NCI-H2029 (cell line): ENCODE results near the gene DDRGK1.

Experiments used
- DNase-seq: peaks from one replicate; lab custom pipeline; 2025; lab: John Stamatoyannopoulos, UW

The DDRGK1 gene

DNA sequence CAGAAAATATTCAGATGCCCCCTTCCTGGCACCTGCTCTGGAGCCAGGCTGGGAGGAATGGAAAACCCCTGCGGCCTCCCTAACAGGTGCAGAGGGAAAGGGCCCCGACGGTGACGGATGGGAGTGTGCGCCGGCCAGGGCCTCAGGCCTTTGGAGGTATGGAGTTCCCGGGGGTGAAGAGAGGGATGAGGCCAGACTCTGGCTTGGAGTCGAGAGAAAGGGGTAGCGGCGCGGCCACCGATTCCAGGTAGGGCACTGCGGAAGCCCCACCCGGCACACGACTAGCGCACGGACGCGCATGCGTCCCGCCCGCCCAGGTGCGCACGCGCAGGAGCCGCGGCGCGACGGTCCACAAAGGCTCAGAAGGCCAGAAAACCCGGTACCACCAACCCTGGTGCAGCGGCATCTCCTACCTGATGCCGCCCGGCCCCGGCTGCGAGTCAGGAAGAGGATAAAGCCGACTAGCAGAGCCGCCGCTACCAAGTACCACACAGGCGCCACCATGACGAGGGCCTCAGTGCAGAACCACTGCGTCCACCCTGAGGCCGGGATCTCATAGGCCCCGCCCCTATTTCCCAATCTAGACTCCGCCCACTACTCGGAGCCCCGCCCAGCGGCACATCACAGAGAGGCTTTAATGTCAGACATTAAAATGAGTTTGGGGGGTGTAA is at the start of gene DDRGK1:
Gene DDRGK1, minus strand, starts transcription at position 559 of the 671 bp plus-strand sequence. Its CDS starts 55 bp downstream, at position 504.
- DNase-seq, result peak; percentile 88

DNA sequence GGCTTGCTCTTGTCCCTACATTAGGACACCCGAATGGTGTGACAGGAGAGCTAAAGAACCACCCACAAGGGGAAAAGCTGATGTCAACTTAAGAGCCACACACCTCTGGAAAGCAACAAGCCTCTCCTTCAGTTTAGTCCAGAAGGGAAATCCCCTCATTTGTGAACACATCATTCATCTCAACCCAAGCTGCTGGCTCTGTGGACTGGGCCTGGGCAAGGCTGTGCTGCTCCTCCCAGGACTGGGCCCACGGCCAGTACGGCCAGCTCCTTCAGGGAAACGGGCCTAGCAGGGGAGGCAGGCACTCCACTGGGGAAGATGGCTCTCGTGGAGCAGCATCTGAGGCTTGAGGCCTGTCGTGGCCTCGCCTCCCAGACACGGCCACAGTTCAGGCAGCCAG is 47.3 kb upstream of the DDRGK1 start:
- DNase-seq, result no peak

DNA sequence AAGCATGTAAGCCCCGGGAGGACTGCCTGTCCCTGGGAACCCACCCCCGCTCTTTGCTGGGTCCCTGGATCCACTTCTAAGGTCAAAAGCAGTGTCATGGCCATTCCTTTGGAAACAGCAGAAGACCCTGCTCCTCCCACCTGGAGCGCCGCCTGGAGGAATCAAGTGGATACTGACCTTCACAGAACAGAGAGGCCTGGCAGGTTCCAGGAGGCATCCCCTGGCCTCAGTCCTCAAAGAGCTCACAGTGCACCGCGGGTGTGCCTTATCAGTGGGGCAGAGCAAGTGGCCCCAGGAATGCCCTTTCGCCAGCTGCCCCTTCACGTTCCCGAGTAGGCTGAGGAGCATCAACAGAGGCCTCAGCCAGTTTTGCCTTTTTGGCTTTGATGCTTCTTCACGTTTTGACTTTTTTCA is 45.6 kb upstream of the DDRGK1 start:
- no peak for DNase-seq

DNA sequence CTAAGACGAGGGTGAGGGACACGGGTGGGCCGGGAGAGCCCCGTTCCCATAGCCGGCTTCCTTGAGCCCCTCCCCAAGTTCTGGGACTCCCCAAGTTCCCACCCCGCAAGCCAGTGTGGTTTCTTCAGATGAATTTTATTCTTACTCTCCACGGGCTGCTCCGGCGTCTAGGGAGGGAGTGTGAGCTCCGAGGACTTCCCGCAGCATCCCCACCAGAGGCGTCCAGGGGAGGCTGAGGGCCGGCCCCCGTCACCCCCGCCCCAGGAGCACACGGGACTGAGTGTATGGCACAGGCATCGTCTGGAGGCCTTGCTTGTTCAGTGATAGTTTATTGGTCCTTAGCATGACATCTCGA is 44.5 kb upstream of the DDRGK1 start:
- no peak for DNase-seq

DNA sequence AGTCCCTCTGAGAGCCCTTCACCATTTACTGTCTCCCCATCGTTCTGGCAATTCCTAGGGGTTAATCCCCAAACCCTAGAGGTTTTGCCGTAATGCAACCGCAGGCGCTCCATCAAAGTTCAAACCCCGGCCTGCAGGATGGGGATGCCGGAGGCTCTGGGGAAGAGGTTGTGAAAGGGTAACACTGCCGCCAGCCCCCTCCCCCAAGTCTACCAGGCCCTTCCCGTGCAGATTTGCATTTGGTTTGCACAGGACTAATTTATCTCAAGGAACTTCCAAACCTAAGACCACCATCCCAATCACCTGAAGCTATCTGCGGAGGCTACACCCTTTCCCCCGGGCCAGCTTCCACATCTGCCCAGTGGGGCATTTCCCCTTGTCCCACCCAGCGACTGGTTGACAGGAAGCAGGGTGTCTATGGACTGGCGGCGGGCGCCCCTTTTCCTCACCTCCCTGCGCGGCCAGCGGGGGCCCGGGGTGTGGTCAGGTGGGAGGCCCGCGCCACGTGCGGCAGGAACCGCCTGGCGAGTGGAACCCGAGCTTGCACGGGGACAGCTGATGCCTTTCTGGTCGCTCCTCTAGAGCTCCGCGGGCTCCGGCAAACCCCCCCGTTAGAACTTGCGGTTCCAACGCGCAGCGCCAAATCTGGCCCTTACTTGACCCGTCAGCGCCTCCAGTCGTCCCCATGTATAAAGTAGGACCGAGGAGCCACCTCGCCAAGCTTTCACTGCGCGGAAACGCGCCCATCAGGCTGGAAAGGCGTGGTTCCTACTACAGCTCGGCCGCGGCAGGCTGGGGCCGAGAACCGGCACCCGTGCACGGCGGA is 43.9 kb upstream of the DDRGK1 start:
- no peak for DNase-seq

DNA sequence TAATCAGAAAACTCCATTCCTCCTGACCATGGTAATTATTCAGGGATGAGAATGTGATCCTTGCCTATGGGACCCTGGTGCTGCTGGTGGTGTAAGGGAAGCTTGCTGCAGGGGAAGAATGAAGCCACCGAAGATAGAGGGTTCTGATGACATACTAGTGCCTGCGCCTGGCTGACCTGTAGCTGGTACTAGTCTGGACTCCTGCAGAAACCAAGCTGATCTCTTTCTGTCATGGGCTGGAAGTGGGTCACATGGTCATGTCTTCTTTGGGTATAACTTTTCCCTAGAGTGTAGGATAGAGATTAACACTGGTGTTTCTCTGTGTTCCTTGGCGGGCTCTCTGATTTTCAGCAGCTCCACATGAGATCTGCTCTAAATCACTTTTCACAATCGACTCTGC is 43.2 kb upstream of the DDRGK1 start:
- no peak for DNase-seq

DNA sequence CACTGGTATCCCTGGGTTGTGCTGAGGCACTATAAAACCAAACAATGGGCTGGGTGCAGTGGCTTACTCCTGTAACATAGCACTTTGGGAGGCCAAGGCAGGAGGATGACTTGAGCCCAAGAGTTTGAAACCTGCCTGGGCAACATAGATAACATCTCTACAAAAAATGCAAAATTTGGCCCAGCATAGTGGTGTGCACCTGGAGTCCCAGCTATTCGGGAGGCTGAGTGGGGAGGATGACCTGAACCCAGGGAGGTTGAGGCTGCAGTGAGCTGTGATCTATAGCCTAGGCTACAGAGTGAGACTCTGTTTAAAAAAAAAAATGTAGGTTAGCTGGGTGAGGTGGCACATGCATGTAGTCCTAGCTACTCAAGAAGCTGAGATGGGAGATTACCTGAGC is 42.2 kb upstream of the DDRGK1 start:
- no peak for DNase-seq

DNA sequence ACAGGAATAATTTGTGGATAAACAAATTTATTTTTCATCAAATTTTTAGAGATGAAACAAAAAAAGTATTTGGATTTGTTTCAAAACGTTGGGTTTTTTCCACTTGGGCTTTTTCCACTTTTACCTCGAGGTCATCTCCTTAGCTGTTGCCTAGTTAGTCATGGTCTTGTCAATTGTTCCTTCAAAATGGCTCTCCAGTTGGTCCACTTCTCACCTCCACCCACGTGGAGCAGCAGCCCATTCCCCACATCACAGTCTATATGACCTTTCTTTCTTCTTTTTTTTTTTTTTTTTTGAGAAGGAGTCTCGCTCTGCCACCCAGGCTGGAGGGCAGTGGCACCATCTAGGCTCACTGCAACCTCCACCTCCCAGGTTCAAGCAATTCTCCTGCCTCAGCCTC is 41.2 kb upstream of the DDRGK1 start:
- DNase-seq, result no peak

DNA sequence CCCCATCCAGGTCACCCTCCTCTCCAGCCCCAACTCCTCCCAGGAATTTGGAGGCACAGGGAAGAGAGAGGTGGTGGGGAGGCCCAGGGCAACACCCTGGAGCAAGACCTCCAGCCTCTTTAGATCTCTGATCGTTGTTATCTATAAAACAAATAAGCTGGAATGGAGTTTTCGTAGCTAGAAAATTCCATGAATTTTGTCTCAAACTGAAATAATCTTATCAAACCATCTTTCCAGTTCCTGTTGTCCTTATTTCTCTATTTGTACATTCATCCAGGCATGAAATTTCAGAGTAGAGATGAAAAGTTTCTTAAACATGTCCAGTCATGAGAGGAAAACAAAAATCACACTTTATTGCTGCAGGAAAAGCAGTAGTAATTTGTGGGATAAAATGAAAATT is 40.7 kb upstream of the DDRGK1 start:
- DNase-seq, result no peak

DNA sequence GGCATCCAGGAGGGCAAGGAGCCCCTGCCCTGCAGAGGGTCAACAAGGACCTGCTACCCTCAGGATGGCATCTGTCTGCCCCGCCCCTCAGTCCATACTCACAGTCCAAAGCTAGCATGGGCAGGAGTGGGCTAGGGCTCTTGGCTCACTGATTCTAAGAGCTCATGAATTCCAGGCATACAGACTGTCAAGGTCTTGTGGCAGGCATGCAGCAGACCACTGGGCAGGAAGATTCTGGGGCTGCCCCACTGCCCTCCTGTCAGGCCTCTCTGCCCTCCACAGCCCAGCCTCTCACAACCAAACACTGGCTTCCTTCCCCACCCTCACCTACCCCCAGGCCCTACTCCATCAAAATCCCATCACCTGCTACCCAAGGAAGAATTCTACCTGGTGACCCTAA is 40.1 kb upstream of the DDRGK1 start:
- no peak for DNase-seq

DNA sequence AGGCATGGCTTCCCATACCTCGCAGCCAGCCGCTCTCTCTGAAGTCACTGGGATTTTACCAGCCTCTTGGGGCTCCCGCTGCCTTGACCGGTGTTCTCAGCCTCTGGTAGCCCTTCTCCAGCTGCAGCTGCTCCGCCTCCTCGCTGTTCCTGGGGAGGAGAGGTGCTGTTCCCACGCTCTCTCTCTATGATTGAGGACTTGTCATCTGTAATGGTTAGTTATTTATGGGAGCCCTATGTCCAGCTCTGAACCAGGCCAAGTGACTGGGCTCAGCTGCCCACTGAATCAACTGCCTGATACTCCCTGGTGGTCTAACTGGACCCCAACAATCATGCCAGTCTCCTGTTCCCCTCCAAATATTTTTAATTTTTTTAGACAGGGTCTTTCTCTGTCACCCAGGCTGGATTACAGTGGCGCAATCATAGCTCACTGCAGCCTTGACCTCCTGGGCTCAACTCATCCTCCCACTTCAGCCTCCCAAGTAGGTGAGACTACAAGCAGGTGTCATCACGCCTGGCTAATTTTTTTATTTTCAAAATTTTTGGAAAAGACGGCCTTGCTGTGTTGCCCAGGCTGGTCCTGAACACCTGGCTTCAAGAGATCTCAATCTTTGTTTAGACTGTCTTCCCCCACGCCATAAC is 39.4 kb upstream of the DDRGK1 start:
- DNase-seq, result no peak

DNA sequence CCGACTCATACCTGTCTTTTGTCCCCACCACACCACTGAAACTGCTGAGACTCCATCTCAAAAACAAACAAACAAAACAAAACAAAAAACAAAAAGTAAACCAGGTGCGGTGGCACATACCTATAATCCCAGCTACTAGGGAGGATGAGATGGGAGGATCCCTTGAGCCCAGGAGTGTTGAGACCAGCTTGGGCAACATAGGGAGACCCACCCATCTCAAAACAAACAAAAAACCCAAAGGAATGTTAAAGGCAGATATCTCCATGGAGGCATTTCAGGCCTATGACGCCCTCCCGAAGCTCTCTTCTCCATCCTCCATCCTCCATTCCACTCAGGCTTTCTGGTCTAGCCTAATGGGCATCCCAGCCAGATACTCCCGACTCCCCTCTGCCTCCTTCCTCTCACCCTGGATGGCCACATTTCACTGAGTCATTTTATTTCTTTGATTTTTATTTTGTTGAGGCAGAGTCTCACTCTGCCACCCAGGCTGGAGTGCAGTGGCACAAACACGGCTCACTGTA is 37.8 kb upstream of the DDRGK1 start:
- DNase-seq, result no peak

DNA sequence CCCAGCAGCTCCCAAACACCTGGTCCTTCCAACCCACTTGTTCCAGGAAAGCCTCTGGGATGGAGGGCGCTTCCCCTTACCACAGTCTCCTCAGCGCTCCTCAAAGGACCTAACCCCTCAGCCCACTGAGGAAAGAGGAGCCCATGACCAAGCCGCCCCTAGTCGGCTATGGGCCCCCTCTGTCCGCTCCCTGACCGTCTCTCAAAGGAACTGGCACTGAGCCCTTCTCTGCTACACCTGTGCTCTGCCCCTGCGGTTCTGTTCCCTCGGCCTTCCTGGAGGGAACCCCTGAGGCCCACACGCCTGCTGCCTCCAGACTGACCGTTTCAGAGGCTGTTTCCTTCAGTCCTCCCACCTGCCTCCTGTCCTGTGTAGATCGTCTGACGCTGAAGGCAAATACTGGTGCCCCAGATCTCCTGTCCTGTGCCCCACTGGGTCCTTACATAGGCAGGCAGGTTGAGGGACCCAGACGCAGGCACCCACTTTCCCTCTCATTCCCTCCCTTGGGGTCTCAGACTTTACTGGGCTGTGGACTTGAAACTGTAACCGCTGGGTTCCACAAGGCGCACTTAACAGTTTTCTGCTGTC is 36.4 kb upstream of the DDRGK1 start:
- DNase-seq, result no peak

DNA sequence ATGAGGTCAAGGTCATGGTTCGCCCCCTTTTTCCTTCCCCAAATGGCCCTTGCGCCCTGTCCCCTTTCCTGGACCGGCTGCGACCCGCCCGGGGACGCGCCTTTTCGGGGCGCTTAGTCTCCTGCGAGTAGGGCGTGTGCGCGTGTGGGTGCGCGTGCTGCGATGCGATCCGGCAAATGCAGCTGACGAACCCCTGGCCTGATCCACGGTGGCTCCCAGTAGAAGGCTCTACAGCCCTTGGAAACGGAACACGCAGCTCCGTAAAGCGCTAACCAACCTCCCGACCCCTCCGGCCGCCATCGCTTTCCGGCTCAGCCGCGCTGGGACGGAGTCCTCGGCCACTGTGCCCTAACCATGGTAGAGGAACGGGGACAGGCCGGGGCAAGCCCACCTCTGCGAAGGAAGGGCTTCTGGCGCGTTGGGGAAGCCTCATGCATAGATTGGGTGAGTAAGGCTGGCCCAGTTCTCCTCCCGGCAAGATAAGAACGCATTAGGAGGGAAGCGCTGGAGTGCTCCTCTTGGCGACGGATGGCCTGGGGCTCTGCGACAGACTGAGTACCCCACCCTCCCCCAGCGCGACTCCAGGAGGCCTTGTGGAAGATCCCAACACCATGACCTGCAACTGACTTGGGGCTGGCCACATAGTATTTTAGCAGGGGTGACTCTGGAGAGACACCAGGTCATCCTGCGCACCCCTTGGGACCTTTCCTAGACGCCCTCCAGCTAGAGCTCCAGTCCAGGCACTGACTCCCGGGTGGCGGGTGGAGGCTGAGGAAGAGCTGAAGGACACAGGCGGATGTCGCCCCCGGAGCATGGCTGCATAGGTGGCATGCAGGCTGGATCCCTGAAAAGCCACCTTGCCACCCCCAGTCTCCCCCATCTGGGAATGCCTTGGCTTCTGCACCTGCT is 35.6 kb upstream of the DDRGK1 start:
- no peak for DNase-seq

DNA sequence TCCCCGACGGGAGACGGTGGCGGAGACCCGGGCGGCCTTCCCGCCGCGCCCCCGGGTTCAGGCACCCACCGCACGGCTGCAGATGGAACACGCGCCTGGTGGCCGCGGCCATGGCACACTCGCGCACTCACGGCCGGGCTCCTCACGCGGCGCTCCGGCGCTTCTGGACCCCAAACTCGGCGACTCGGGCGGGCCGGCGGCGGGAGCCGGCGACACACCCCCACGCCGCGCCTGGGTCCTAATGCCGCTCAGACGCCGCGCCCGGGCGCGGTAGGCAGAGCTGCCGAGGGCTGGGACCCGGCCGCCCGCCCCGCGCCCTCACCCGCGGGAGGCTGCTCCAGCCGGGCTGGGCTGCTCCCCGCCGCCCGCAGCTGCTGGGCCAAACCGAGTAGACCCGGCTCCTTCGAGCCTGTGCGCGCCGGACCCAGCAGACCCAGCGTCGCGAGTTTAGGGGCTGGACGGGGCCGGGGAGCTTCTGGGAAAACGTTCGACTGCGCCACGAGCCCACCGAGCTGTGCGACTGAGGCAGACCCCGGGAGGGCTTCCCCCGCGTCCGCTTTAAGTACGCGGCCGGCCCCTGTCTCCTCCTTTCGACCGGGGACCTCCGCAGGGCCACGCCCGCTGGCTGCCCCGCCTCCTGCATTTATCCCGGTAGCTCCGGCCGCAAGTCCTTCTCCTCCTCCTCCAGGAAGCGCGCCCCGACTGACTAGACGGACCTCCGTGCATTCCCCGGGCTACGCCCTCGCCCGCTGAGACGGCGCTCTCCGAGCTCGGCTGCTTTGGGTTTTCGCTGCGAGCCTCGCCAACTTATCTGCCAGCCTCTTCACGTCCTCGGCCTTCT is 34.8 kb upstream of the DDRGK1 start, which contains the start of gene SLC4A11:
Gene SLC4A11, minus strand, starts transcription at position 165 of the 841 bp plus-strand sequence. Its CDS starts 53 bp downstream, at position 112.
- DNase-seq, result peak; percentile 56

DNA sequence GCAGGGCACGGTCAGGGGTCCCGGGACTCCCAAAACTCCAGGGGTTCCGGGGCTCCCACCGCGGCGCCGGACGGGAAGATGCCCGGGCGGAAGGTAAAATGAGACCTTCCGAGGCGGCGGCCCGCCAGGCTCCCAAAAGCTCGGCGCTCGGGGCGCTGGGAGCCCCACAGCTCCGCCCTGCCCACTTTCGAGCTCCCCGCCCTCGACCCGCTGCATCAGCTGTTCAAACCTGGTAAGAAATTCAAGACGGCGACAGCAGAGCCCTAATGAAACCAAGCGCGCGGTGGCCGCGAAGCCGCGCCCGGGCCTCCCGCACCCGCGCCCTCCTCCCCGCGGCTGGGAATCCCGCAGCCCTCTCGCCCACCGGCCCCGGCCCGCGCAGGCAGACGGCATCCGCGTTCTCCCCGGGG is 34.1 kb upstream of the DDRGK1 start:
- DNase-seq, result peak; percentile 40

DNA sequence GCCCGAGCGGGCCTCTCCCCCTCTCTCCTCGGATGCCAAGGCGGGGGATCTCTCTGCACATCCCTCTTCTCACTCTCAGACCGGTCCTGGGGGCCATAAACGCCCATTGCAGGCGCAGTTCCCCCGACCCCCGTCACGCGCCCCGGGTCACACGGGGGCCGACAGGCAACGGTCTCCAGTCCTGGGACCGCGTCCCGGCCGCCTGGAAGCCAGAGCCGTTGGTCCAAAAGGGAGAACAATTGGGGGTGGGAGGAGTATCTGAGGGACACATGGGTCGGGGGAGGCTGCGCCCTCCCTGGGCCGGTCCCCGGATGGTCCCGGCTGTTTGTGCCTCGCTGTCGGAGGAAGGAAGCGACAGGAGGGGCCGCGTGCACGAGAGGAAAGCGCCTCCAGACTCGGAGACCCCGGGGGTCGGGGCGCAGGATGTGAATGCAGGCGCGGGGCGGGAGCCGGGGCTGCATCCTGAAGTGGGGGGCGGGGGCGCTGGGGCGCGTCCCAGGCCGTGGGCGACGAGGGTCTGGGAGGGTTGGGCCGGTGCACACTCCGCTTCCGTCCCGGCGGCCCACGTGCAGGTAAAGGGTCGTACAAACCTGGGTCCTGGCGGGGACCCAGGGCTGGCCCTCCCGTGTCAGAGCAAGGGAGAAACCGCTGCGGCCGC is 33.6 kb upstream of the DDRGK1 start:
- no peak for DNase-seq

DNA sequence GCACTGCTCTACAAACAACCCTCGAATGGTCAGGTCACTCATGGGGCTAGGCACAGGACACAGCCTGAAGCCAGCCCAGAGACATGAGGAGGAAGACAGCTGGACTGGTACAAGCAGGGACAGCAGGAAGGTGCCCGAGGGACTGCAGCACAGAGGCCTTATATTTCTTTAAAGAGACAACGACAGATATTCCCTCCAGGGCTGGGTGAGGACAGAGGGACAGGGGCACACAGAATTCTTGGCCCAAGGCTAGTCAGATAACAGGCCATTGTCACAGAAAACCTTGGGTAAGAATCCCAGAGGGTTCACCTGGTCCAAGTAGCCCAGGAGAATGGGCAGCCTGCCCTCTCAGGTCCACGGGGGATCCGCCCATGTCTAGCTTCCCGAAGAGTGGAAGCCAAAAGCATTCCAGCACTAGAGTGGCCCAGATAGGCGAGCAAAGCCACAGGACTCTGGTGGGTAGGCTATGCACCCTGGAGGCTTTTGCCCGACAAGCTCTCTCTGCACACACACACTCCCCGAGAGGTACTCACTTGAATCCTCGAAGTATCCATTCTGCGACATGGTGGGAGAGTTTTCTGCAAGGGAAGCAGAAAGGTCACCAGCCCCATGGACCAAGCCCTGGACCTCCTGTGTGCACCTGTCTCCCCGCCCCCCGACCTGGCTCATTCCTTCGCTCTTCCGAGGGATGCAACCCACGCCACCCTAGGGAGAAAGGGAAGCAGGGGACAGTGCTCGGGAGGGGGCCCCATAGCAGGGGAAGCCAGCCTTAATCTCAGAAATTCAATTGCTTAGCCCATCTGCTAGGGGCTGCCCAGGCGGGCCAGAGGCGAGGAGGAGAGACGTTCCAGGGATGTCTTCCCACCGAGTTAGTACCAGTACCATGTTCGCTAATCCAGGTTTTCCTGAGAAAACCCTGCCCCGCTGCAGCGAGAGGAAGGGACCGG is 32.8 kb upstream of the DDRGK1 start:
- DNase-seq, result no peak
